ENCODE results near the gene CDK1. TPM values are rescaled to one million over a fixed set of nuclear protein-coding genes. Genes with fewer than 3 reads are reported as not detected.
A peak's percentile ranks its signal among the peaks of the same experiment; 100 is the strongest.

The CDK1 gene
- total RNA-seq, 1 donor from 2014 or later = 6.6 TPM

GRCh38 chr10:60817398-60817805 lies 39.1 kb downstream of the CDK1 start:
- Histone ChIP-seq H3K4me1 (ENCODE audit: insufficient read depth, low read length) (peaks cover 30% of the 10 kb centered on the region), H3K4me3 (ENCODE audit: insufficient read depth, low read depth, low read length) (no peak overlapping the region), H3K79me2 (ENCODE audit: insufficient read depth, low read length) (no peaks in the 10 kb centered on the region), H3K9me3 (ENCODE audit: insufficient read depth, low read depth, low read length) (no peaks in the 10 kb centered on the region), H3K4me2 (ENCODE audit: low read length) (peak overlapping the region; percentile 6), H2AFZ (ENCODE audit: low read depth, low read length) (no peak overlapping the region), H3K27ac (ENCODE audit: low read depth, low read length) (no peak overlapping the region), H3K36me3 (ENCODE audit: insufficient read depth, low read length) (no peaks in the 10 kb centered on the region), H3K27me3 (ENCODE audit: insufficient read depth, low read length) (no peaks in the 10 kb centered on the region), H3K9ac (ENCODE audit: low read length) (no peak overlapping the region), H4K20me1 (ENCODE audit: insufficient read depth, low read length) (no peaks in the 10 kb centered on the region)
- Mint-ChIP-seq H3K9me3 (ENCODE audit: unreplicated experiment) (no peaks in the 10 kb centered on the region), H3K4me3 (ENCODE audit: unreplicated experiment) (no peak overlapping the region), H3K27me3 (ENCODE audit: low read depth, unreplicated experiment) (no peaks in the 10 kb centered on the region), H3K4me1 (ENCODE audit: low read depth, unreplicated experiment) (peaks cover 51% of the 10 kb centered on the region), H3K36me3 (ENCODE audit: low read depth, unreplicated experiment) (no peaks in the 10 kb centered on the region), H3K27ac (ENCODE audit: unreplicated experiment) (peak overlapping the region; percentile 76)
- DNase-seq (ENCODE audit: low read depth) = peak; percentile 47
- no peak for FAIRE-seq
- TF ChIP-seq CTCF (IDR thresholded peaks at IDR 0.05; ENCODE audit: insufficient read depth, low read depth, low read length) = no peak
- no peak for TF ChIP-seq EZH2 (IDR thresholded peaks at IDR 0.05; ENCODE audit: insufficient read depth, low read length)

DNA sequence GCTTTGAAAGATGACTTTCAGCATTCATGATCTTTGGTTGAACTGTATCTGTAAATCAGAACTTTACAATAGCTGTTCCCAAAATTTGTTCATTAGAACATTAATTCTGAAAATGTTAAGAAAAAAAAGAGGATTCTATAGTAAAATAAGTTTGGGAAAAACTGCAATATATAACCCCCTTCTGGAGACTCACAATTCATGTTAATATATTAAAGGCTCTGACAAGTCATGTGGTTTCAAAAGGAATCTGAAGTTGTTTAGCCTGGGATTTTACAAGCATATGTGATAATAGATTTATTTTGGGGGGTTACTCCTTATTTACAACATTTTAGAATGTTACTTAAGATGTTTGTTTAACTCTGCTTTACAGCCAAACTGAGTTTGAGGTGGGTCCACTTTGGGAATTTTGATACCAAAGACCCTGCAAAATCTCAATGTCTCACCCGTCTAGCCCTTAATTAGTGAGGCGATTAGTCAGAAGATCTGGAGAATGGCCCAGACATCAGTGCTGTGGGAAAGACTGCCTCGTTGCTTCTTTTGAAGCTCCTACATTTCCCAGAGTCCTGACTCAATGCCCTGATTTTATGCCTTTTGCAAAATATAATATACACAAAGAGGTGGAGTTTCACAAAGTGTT lies 40.0 kb downstream of the CDK1 start:
- Histone ChIP-seq H3K4me2 (ENCODE audit: low read length) (peak overlapping the region; percentile 43), H3K27ac (ENCODE audit: low read depth, low read length) (peak overlapping the region; percentile 70), H3K79me2 (ENCODE audit: insufficient read depth, low read length) (no peaks in the 10 kb centered on the region), H3K4me1 (ENCODE audit: insufficient read depth, low read length) (peaks cover 30% of the 10 kb centered on the region), H3K9me3 (ENCODE audit: insufficient read depth, low read depth, low read length) (no peaks in the 10 kb centered on the region), H3K4me3 (ENCODE audit: insufficient read depth, low read depth, low read length) (no peak overlapping the region), H3K9ac (ENCODE audit: low read length) (peak overlapping the region; percentile 57), H3K27me3 (ENCODE audit: insufficient read depth, low read length) (no peaks in the 10 kb centered on the region), H3K36me3 (ENCODE audit: insufficient read depth, low read length) (no peaks in the 10 kb centered on the region), H4K20me1 (ENCODE audit: insufficient read depth, low read length) (no peaks in the 10 kb centered on the region), H2AFZ (ENCODE audit: low read depth, low read length) (no peak overlapping the region)
- FAIRE-seq (peak; percentile 55), DNase-seq (ENCODE audit: low read depth) (peak; percentile 90)
- Mint-ChIP-seq H3K9me3 (ENCODE audit: unreplicated experiment) (no peaks in the 10 kb centered on the region), H3K4me1 (ENCODE audit: low read depth, unreplicated experiment) (peaks cover 58% of the 10 kb centered on the region), H3K36me3 (ENCODE audit: low read depth, unreplicated experiment) (no peaks in the 10 kb centered on the region), H3K4me3 (ENCODE audit: unreplicated experiment) (no peak overlapping the region), H3K27me3 (ENCODE audit: low read depth, unreplicated experiment) (no peaks in the 10 kb centered on the region), H3K27ac (ENCODE audit: unreplicated experiment) (peak overlapping the region; percentile 48)
- TF ChIP-seq EZH2 (IDR thresholded peaks at IDR 0.05; ENCODE audit: insufficient read depth, low read length) (no peak), CTCF (IDR thresholded peaks at IDR 0.05; ENCODE audit: insufficient read depth, low read depth, low read length) (no peak)

GRCh38 chr10:60819271-60819670 lies 41.0 kb downstream of the CDK1 start:
- no peak overlapping the region for H3K4me3 Mint-ChIP-seq (ENCODE audit: unreplicated experiment)
- H3K4me1 Mint-ChIP-seq (ENCODE audit: low read depth, unreplicated experiment) = peaks cover 59% of the 10 kb centered on the region
- Histone ChIP-seq H3K9me3 (ENCODE audit: insufficient read depth, low read depth, low read length) (no peaks in the 10 kb centered on the region), H3K9ac (ENCODE audit: low read length) (no peak overlapping the region), H3K4me1 (ENCODE audit: insufficient read depth, low read length) (peaks cover 30% of the 10 kb centered on the region), H4K20me1 (ENCODE audit: insufficient read depth, low read length) (no peaks in the 10 kb centered on the region), H3K4me2 (ENCODE audit: low read length) (no peak overlapping the region), H3K36me3 (ENCODE audit: insufficient read depth, low read length) (no peaks in the 10 kb centered on the region), H3K27ac (ENCODE audit: low read depth, low read length) (peak overlapping the region; percentile 70), H2AFZ (ENCODE audit: low read depth, low read length) (no peak overlapping the region), H3K4me3 (ENCODE audit: insufficient read depth, low read depth, low read length) (no peak overlapping the region), H3K79me2 (ENCODE audit: insufficient read depth, low read length) (no peaks in the 10 kb centered on the region), H3K27me3 (ENCODE audit: insufficient read depth, low read length) (no peaks in the 10 kb centered on the region)
- H3K27me3 Mint-ChIP-seq (ENCODE audit: low read depth, unreplicated experiment) = no peaks in the 10 kb centered on the region
- FAIRE-seq (no peak), DNase-seq (ENCODE audit: low read depth) (no peak)
- no peaks in the 10 kb centered on the region for H3K36me3 Mint-ChIP-seq (ENCODE audit: low read depth, unreplicated experiment)
- H3K27ac Mint-ChIP-seq (ENCODE audit: unreplicated experiment) = peak overlapping the region; percentile 30
- TF ChIP-seq CTCF (IDR thresholded peaks at IDR 0.05; ENCODE audit: insufficient read depth, low read depth, low read length) = no peak
- TF ChIP-seq EZH2 (IDR thresholded peaks at IDR 0.05; ENCODE audit: insufficient read depth, low read length) = no peak
- H3K9me3 Mint-ChIP-seq (ENCODE audit: unreplicated experiment) = no peaks in the 10 kb centered on the region

All from astrocyte (in vitro differentiated cells and primary cell).